H1 (cell line): ENCODE data around the gene KCNAB3. TPM values are rescaled to one million over a fixed set of nuclear protein-coding genes. Genes with fewer than 3 reads are reported as not detected.

Experiments
- CTCF ChIA-PET: fragments of 300-600 bp; sonication (Branson Sonifier 250); formaldehyde crosslinking; loops from one replicate; lab custom pipeline; 2021; ENCODE audit not compliant: partially characterized antibody; lab: Charles Lee
- POLR2A ChIA-PET: fragments of 300-600 bp; sonication (Branson Sonifier 250); formaldehyde crosslinking; loops from one replicate; lab custom pipeline; 2021; ENCODE audit warnings: inconsistent platforms; ENCODE audit not compliant: partially characterized antibody; lab: Charles Lee
- DNase-seq, 2 experiments: peaks; one replicate each; pipeline versions ENCODE4 v3.0.0 to v3.0.0-alpha.2; 2010 to 2022; ENCODE audit warnings: low spot score in 2 of 2, low read depth in 1 of 2, mixed read lengths in 1 of 2
- FAIRE-seq: peaks from 2 replicates; lab custom pipeline; 2011; peaks lifted over from hg19 to GRCh38; lab: Jason Lieb, UNC
- H2AFZ ChIP-seq: 2 replicates; pipeline ENCODE4 v1.8.1; 2012; ENCODE audit warnings: low read length, inconsistent platforms
- H2AK5ac ChIP-seq: 2 replicates; pipeline ENCODE4 v1.6.1; 2013; ENCODE audit warnings: low read depth, low read length
- H2BK120ac ChIP-seq: replicated peaks from 2 replicates; pipeline ENCODE3; 2013; ENCODE audit warnings: low read depth, low read length, inconsistent platforms
- H2BK12ac ChIP-seq: 2 replicates; pipeline ENCODE4 v1.6.1; 2013; ENCODE audit warnings: low read depth, low read length
- H2BK15ac ChIP-seq: 2 replicates; pipeline ENCODE4 v1.6.1; 2013; ENCODE audit warnings: low read length
- H2BK20ac ChIP-seq: 2 replicates; pipeline ENCODE4 v1.6.1; 2013; ENCODE audit warnings: low read length
- H2BK5ac ChIP-seq: 2 replicates; pipeline ENCODE4 v1.6.1; 2013; ENCODE audit warnings: low read depth, low read length
- H3K14ac ChIP-seq: 2 replicates; pipeline ENCODE4 v1.6.1; 2013; ENCODE audit warnings: inconsistent platforms; ENCODE audit not compliant: insufficient read length
- H3K18ac ChIP-seq: 2 replicates; pipeline ENCODE4 v1.6.1; 2013; ENCODE audit warnings: low read length; ENCODE audit errors: extremely low read depth
- H3K23ac ChIP-seq: 2 replicates; pipeline ENCODE4 v1.6.1; 2013; ENCODE audit warnings: inconsistent platforms; ENCODE audit not compliant: insufficient read length
- H3K23me2 ChIP-seq: 2 replicates; pipeline ENCODE4 v1.6.1; 2013; ENCODE audit warnings: low read depth, low read length
- H3K27ac ChIP-seq: 2 replicates; pipeline ENCODE4 v1.6.1; 2011; ENCODE audit warnings: low read depth, low read length, inconsistent platforms
- H3K27me3 ChIP-seq, 4 experiments: replicated peaks in 1 of 4; 1 replicate in 1 of 4; 2 replicates in 3 of 4; pipeline versions ENCODE4 v1.6.1 to v1.8.1; 2011 to 2013; ENCODE audit warnings: low read length in 3 of 4, mild to moderate bottlenecking in 3 of 4, inconsistent platforms in 2 of 4, mixed read lengths in 2 of 4, moderate library complexity in 1 of 4; ENCODE audit not compliant: control insufficient read depth in 3 of 4, insufficient read depth in 3 of 4; ENCODE audit errors: extremely low read depth in 1 of 4
- H3K36me3 ChIP-seq, 4 experiments: 2 replicates each; pipeline versions ENCODE4 v1.6.1 to v1.8.1; 2011 to 2013; ENCODE audit warnings: mild to moderate bottlenecking in 4 of 4, low read length in 3 of 4, moderate library complexity in 2 of 4, control low read depth in 1 of 4, inconsistent platforms in 1 of 4; ENCODE audit not compliant: insufficient read depth in 4 of 4, control insufficient read depth in 2 of 4
- H3K4ac ChIP-seq: replicated peaks from 2 replicates; pipeline ENCODE3; 2013; ENCODE audit warnings: low read length, low read depth, mixed read lengths, inconsistent platforms; ENCODE audit not compliant: insufficient read length
- H3K4me1 ChIP-seq, 4 experiments: replicated peaks in 1 of 4; 1 replicate in 1 of 4; 2 replicates in 3 of 4; pipeline versions ENCODE4 v1.6.1 to v1.8.1; 2011 to 2013; ENCODE audit warnings: low read length in 3 of 4, inconsistent platforms in 2 of 4, mixed read lengths in 1 of 4; ENCODE audit not compliant: insufficient read depth in 4 of 4, control insufficient read depth in 3 of 4
- H3K4me2 ChIP-seq, 2 experiments: 2 replicates each; pipeline versions ENCODE4 v1.6.1 to v1.8.1; 2011 to 2013; ENCODE audit warnings: low read depth in 2 of 2, low read length in 2 of 2, control low read depth in 1 of 2, inconsistent platforms in 1 of 2, mild to moderate bottlenecking in 1 of 2; ENCODE audit not compliant: insufficient read depth in 1 of 2
- H3K4me3 ChIP-seq, 4 experiments: fragments of 200-600, 300-600 bp in 1 of 4; sonication (generic), shearing (Covaris generic), sonication (Bioruptor Twin) in 1 of 4; 2 replicates each; pipeline versions ENCODE4 v1.5.1 to v1.8.1; 2011 to 2016; ENCODE audit warnings: low read length in 4 of 4, low read depth in 3 of 4, control low read depth in 2 of 4, inconsistent platforms in 2 of 4, mild to moderate bottlenecking in 2 of 4, mixed read lengths in 1 of 4, moderate library complexity in 1 of 4; ENCODE audit not compliant: insufficient read depth in 2 of 4; ENCODE audit errors: extremely low read depth in 1 of 4
- H3K56ac ChIP-seq: replicated peaks from 2 replicates; pipeline ENCODE3; 2013; ENCODE audit warnings: low read depth, mild to moderate bottlenecking, mixed read lengths, low read length, inconsistent platforms; ENCODE audit not compliant: insufficient read length
- H3K79me1 ChIP-seq: 2 replicates; pipeline ENCODE4 v1.6.1; 2013; ENCODE audit warnings: low read depth, low read length, control low read depth
- H3K79me2 ChIP-seq, 2 experiments: 2 replicates each; pipeline versions ENCODE4 v1.6.1 to v1.8.1; 2012 to 2013; ENCODE audit warnings: low read length in 2 of 2, mild to moderate bottlenecking in 2 of 2, inconsistent platforms in 1 of 2; ENCODE audit not compliant: insufficient read depth in 2 of 2, control insufficient read depth in 1 of 2
- H3K9ac ChIP-seq, 4 experiments: replicated peaks in 1 of 4; 1 replicate in 1 of 4; 2 replicates in 3 of 4; pipeline versions ENCODE4 v1.6.1 to v1.8.1; 2011 to 2013; ENCODE audit warnings: low read depth in 3 of 4, low read length in 3 of 4, control low read depth in 2 of 4, mild to moderate bottlenecking in 2 of 4, moderate library complexity in 2 of 4, inconsistent platforms in 1 of 4; ENCODE audit errors: extremely low read depth in 1 of 4
- H3K9me3 ChIP-seq, 2 experiments: 2 replicates each; pipeline versions ENCODE4 v1.6.1 to v1.8.1; 2012 to 2013; ENCODE audit warnings: mild to moderate bottlenecking in 2 of 2, moderate library complexity in 2 of 2, control low read depth in 1 of 2, inconsistent platforms in 1 of 2, low read depth in 1 of 2, low read length in 1 of 2, mixed read lengths in 1 of 2; ENCODE audit not compliant: insufficient read depth in 2 of 2
- H4K20me1 ChIP-seq, 2 experiments: replicated peaks in 1 of 2; 2 replicates each; pipeline versions ENCODE3 to v1.8.1; 2011 to 2013; ENCODE audit warnings: inconsistent platforms in 2 of 2, low read length in 2 of 2, mild to moderate bottlenecking in 1 of 2; ENCODE audit not compliant: insufficient read depth in 2 of 2, control insufficient read depth in 1 of 2
- H4K5ac ChIP-seq: 2 replicates; pipeline ENCODE4 v1.6.1; 2013; ENCODE audit warnings: low read length, low read depth, mixed read lengths, inconsistent platforms; ENCODE audit not compliant: insufficient read length
- H4K8ac ChIP-seq: 2 replicates; pipeline ENCODE4 v1.8.0; 2013; ENCODE audit warnings: mild to moderate bottlenecking, moderate library complexity, low read length, inconsistent platforms; ENCODE audit not compliant: insufficient read depth; ENCODE audit errors: extremely low read depth
- H4K91ac ChIP-seq: replicated peaks from 2 replicates; pipeline ENCODE3; 2013; ENCODE audit warnings: low read length, mixed read lengths, inconsistent platforms; ENCODE audit not compliant: insufficient read length
- FOSL1 ChIP-seq: IDR thresholded peaks from 2 replicates; pipeline ENCODE4 v1.6.1; 2011; ENCODE audit warnings: mild to moderate bottlenecking, low read depth, low read length, moderate library complexity; ENCODE audit not compliant: insufficient read depth
- JUND ChIP-seq: IDR thresholded peaks from 2 replicates; pipeline ENCODE4 v1.6.1; 2011; ENCODE audit warnings: mild to moderate bottlenecking, improper control_type of control experiment, low read length
- polyA plus RNA-seq, 7 experiments: library from polyadenylated mRNA; depleted of rRNA in 3 of 7; stranded (reverse) in 5 of 7; unstranded in 2 of 7; fragments of >200 nt in 5 of 7; fragments of 200-250 nt in 2 of 7; gene quantifications; 1 replicate in 5 of 7; 2 replicates in 1 of 7; 4 replicates in 1 of 7; pipeline versions ENCODE4 v1.2.1 to v1.2.3, GENCODE V29; 2011 to 2013; ENCODE audit warnings: missing spikeins in 2 of 7, mixed read lengths in 2 of 7
- total RNA-seq: library from RNA; stranded (reverse); fragmentation: NEBNext Ultra II Directional; extraction: Animal tissue kit (Norgen Biotek cat#: 25700); gene quantifications from 2 replicates; pipeline ENCODE4 v1.2.1, GENCODE V29; 2021

KCNAB3 gene
- total and polyA plus RNA-seq, 2 of the 8 experiments (the other 6 are each of a cell fraction or from before 2014, with no cell fraction given): 1.7 to 2.4 TPM

DNA sequence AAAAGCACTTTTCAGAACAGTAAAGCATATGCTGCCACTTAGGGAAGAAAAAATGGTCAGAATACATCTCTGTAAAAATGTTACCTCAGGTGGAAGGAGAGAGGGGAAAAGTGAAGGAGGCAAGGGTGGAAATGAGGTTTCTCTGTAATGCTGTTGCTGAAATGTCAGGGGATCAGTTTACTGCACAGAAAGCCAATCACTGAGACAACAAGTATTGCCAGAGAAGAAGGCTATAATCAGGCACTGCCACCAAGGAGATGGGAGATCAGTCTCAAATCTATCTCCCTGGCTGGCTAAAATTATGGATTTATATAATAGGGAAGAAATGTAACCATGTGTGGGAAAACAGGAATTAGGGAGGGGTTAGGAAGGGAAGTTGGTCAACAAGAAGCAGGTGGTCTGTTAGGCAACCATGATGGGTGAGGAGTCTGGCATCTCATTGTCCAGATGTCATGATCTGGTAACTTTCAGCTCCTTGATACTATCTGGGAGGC lies 45.0 kb upstream of the KCNAB3 start:
- Histone ChIP-seq H3K18ac (no peak overlapping the region), H3K36me3 (no peaks in the 10 kb centered on the region), H3K4me3 (no peak overlapping the region), H4K91ac (no peak overlapping the region), H3K4ac (no peak overlapping the region), H4K8ac (no peak overlapping the region), H2AK5ac (no peak overlapping the region), H2AFZ (no peak overlapping the region), H2BK15ac (no peak overlapping the region), H3K27me3 (no peaks in the 10 kb centered on the region), H3K23ac (no peak overlapping the region), H2BK120ac (no peak overlapping the region), H2BK12ac (no peak overlapping the region), H4K20me1 (no peaks in the 10 kb centered on the region), H3K4me1 (no peaks in the 10 kb centered on the region), H3K79me2 (no peaks in the 10 kb centered on the region), H4K5ac (no peak overlapping the region), H3K4me2 (no peak overlapping the region), H3K9ac (no peak overlapping the region), H3K79me1 (no peaks in the 10 kb centered on the region), H3K14ac (no peak overlapping the region), H3K27ac (no peak overlapping the region), H3K9me3 (peaks cover 8% of the 10 kb centered on the region in 2 experiments; a peak in 3 of 4 replicates), H3K23me2 (no peaks in the 10 kb centered on the region), H2BK20ac (no peak overlapping the region), H3K56ac (no peak overlapping the region), H2BK5ac (no peak overlapping the region)
- DNase-seq (no peak), FAIRE-seq (no peak)
- TF ChIP-seq FOSL1 (no peak), JUND (no peak)
- POLR2A ChIA-PET: no interaction called here
- CTCF ChIA-PET: interaction anchor here (1.0 to 7.1 kb wide), 6 partner anchors 11 to 82 kb away, joined by 3 to 104 read pairs (median 4); no protein-coding TSS in a partner anchor
